Measurements from ENCODE around the gene SRC.

GRCh38 chr20:37446286-37447032 is 100.5 kb downstream of the SRC start:
- TF ChIP-seq CTCF (IDR thresholded peaks at IDR 0.05) (no peak), POLR2A (IDR thresholded peaks at IDR 0.05) (no peak)

All from suprapubic skin (tissue), 3 donors.